Testis (tissue), 3 donors: ENCODE data around the gene C11orf54. TPM values are rescaled to one million over a fixed set of nuclear protein-coding genes. Genes with fewer than 3 reads are reported as not detected.

Experiments
- DNase-seq: peaks from one replicate; pipeline ENCODE4 v3.0.0-alpha.2; 2019
- H3K27ac ChIP-seq, 2 donors: fragments of 200-600 bp; sonication (generic); one replicate each; pipeline ENCODE4 v1.5.1; 2019
- H3K27me3 ChIP-seq: fragments of 200-600 bp; sonication (generic); one replicate; pipeline ENCODE4 v1.5.1; 2019
- H3K36me3 ChIP-seq: fragments of 200-600 bp; sonication (generic); one replicate; pipeline ENCODE4 v1.5.1; 2017; ENCODE audit warnings: low read depth; ENCODE audit errors: missing control alignments
- H3K4me1 ChIP-seq: fragments of 200-600 bp; sonication (generic); one replicate; pipeline ENCODE4 v1.5.1; 2019
- H3K4me3 ChIP-seq, 2 donors: fragments of 200-600 bp; sonication (generic); one replicate each; pipeline ENCODE4 v1.5.1; 2017 to 2019
- H3K9me3 ChIP-seq: fragments of 200-600 bp; sonication (generic); one replicate; pipeline ENCODE4 v1.5.1; 2017
- POLR2A ChIP-seq: fragments of 450-650 bp; IDR thresholded peaks from one replicate; pipeline ENCODE4 v1.6.1; 2017; ENCODE audit warnings: antibody characterized with exemption, mild to moderate bottlenecking, moderate library complexity
- WGBS, 2 donors: methylation state at CpG; one replicate each; pipeline ENCODE4 v1.1.5; 2018; 5-methylcytosine and 5-hydroxymethylcytosine counted together
- intact Hi-C: fragments of 100-400 bp; cut with DNase I; formaldehyde crosslinking; loops from one replicate; pipeline ENCODE4 v1.15.1; 2023; ENCODE audit warnings: low total_unique reads
- microRNA counts, 2 donors: library from miRNA; unstranded; fragments of <30 nt; microRNA quantifications; one replicate each; lab custom pipeline; 2016
- microRNA-seq, 2 donors: library from miRNA; unstranded; fragments of <30 nt; microRNA quantifications; one replicate each; pipeline ENCODE4, GENCODE V29; 2016; ENCODE audit warnings: borderline number of aligned reads in 2 of 2, borderline replicate concordance in 1 of 2
- polyA plus RNA-seq: library from polyadenylated mRNA; stranded (reverse); fragments of 350-450 nt; fragmentation: Illumina TruSeq; extraction: RNeasy Lipid Tissue Mini Kit (QIAGEN cat#74804); gene quantifications from one replicate; pipeline ENCODE4 v1.2.3, GENCODE V29; 2014; ENCODE audit warnings: low read depth, low replicate concordance; ENCODE audit not compliant: insufficient read depth
- small RNA-seq, 2 donors: library from RNA; depleted of rRNA; stranded (forward); fragments of <200 nt; gene quantifications; one replicate each; pipeline ENCODE3, GENCODE V24; 2016
- total RNA-seq, 2 donors: library from RNA; depleted of rRNA; stranded (reverse); fragments of >200 nt; gene quantifications; one replicate each; pipeline ENCODE4 v1.2.3, GENCODE V29; 2016
- TF ChIP-seq, protein P1 (sequence below), 3 experiments: fragments of 450-650 bp in 2 of 3; fragments of 200-600 bp in 1 of 3; sonication (generic) in 1 of 3; IDR thresholded peaks; one replicate each; pipeline ENCODE4 v1.5.1; 2016 to 2019; ENCODE audit warnings: antibody characterized with exemption in 3 of 3, mild to moderate bottlenecking in 2 of 3, moderate library complexity in 1 of 3

C11orf54 gene
- total and polyA plus RNA-seq, 3 donors from 2014 or later: 28.5 to 49.5 (median 32.6) TPM

DNA sequence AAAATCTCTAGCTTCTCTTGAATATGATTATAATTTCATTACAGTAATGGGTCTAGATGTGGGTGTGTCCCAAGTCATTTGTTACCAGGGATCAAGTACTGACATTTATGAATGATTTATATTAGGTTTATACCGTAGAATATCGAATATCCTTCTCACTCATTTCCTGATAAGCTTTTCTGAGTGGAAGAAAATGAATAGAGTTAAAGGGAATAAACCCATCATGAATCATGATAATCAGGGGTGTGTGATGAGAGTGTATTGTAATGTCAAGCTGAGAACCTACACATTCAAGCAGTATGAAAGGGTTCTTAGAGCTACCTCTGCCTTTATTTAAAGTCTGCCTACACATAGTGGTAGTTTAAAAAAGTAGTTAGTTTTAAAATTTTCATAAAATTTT lies 59.9 kb downstream of the C11orf54 start:
- H3K27ac ChIP-seq: no peak overlapping the region
- H3K4me3 ChIP-seq: no peak overlapping the region
- no peaks in the 10 kb centered on the region for H3K27me3 ChIP-seq
- H3K36me3 ChIP-seq: no peaks in the 10 kb centered on the region
- intact Hi-C loops: no loop called here
- WGBS, 2 donors: 72 to 85% methylated on average over 2 of the region's 2 CpGs
- TF ChIP-seq, protein P1, sequence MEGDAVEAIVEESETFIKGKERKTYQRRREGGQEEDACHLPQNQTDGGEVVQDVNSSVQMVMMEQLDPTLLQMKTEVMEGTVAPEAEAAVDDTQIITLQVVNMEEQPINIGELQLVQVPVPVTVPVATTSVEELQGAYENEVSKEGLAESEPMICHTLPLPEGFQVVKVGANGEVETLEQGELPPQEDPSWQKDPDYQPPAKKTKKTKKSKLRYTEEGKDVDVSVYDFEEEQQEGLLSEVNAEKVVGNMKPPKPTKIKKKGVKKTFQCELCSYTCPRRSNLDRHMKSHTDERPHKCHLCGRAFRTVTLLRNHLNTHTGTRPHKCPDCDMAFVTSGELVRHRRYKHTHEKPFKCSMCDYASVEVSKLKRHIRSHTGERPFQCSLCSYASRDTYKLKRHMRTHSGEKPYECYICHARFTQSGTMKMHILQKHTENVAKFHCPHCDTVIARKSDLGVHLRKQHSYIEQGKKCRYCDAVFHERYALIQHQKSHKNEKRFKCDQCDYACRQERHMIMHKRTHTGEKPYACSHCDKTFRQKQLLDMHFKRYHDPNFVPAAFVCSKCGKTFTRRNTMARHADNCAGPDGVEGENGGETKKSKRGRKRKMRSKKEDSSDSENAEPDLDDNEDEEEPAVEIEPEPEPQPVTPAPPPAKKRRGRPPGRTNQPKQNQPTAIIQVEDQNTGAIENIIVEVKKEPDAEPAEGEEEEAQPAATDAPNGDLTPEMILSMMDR (IDR thresholded peaks at IDR 0.05): no peak
- TF ChIP-seq POLR2A: no peak
- DNase-seq: no peak
- H3K9me3 ChIP-seq: no peaks in the 10 kb centered on the region
- H3K4me1 ChIP-seq: no peaks in the 10 kb centered on the region

DNA sequence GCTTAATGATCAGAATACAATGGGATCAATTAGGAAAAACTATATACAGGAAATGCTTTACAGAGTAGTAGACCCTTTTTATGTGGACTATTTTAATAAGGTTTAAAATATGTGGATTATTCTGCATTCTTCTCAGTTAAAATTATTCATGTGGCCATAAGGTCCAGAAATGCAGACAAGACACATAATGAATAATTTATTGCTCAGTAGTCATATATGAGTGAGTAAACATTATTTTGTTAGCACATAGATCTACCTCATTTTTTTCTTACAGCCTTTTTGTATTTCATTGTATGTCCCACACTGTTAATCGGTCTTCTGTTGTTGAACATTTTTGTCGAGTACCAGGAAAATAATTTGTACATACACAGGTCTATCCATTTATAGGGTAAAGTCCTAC lies 63.4 kb downstream of the C11orf54 start:
- H3K9me3 ChIP-seq: no peaks in the 10 kb centered on the region
- no peak for TF ChIP-seq POLR2A
- TF ChIP-seq, protein P1 (IDR thresholded peaks at IDR 0.05): no peak
- no peaks in the 10 kb centered on the region for H3K4me1 ChIP-seq
- no peaks in the 10 kb centered on the region for H3K36me3 ChIP-seq
- WGBS, 2 donors: 92 to 94% methylated on average over 2 of the region's 2 CpGs
- intact Hi-C loops: no loop called here
- no peaks in the 10 kb centered on the region for H3K27me3 ChIP-seq
- no peak for DNase-seq
- H3K27ac ChIP-seq: no peak overlapping the region
- no peak overlapping the region for H3K4me3 ChIP-seq

DNA sequence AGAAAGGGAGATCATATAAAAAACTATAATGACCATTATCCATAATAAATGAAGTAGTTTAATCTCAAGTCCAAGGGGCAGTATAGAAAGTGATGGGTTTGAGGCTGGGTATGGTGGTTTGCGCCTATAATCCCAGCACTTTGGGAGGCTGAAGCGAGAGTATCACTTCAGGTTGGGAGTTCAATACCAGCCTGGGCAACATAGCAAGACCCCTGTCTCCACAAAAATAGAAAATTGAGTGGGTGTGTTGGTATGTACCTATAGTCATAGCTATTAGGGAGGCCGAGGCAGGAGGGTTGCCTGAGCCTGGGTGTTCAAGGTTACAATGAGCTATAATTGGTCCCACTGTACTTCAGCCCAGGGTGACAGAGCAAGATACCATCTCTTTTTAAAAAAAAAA lies 66.5 kb downstream of the C11orf54 start:
- Histone ChIP-seq H3K27me3 (no peaks in the 10 kb centered on the region), H3K9me3 (no peaks in the 10 kb centered on the region), H3K4me3 (no peak overlapping the region), H3K4me1 (no peaks in the 10 kb centered on the region), H3K36me3 (no peaks in the 10 kb centered on the region), H3K27ac (no peak overlapping the region)
- TF ChIP-seq, protein P1 (IDR thresholded peaks at IDR 0.05): no peak
- no peak for TF ChIP-seq POLR2A
- intact Hi-C loops: no loop called here
- no peak for DNase-seq
- 97 to 98% methylated on average over 3 of the region's 3 CpGs for WGBS, 2 donors

DNA sequence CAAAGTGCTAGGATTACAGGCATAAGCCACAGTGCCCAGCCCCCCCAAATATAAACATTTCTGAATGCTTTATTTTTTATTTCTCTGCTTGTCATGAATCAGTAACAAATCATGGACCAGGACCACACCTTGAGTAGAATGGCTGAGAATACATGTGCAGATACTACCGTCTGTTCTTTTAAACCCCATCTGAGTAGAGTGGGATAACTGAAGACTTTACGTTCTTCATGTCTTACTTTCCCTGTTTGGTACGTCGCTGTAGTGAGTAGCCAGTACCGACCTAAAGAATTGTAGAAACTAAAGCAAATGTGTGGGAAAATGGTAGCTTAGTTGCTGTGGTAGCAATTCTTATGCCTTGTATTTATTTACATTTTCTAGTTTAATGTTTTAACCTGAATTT lies 72.5 kb downstream of the C11orf54 start:
- 92 to 95% methylated on average over 5 of the region's 5 CpGs for WGBS, 2 donors
- Histone ChIP-seq H3K4me3 (no peak overlapping the region), H3K27ac (no peak overlapping the region), H3K36me3 (no peaks in the 10 kb centered on the region), H3K9me3 (no peaks in the 10 kb centered on the region), H3K27me3 (no peaks in the 10 kb centered on the region), H3K4me1 (no peaks in the 10 kb centered on the region)
- no peak for TF ChIP-seq POLR2A
- TF ChIP-seq, protein P1 (IDR thresholded peaks at IDR 0.05): no peak
- intact Hi-C loops: no loop called here
- no peak for DNase-seq

MicroRNAs within 50 kb of the gene (microRNA counts, 767-probe panel; counts per million panel counts)
- microRNA hsa-miR-1304-5p (lab: Ali Mortazavi, UCI): 0 to 152 counts per million in 2 donors

Small RNAs within 50 kb of the gene (microRNA-seq; reads per million reads assigned to microRNA genes)
- 2.1 reads per million in 2 donors for gene MIR1304

Small RNAs within 50 kb of the gene (small RNA-seq; reads per million reads assigned to genes)
- gene RF00019: 0 reads per million in 2 donors
- 25.7 to 59.2 reads per million in 2 donors for gene RF00493
- gene SCARNA9: 0.66 to 0.92 reads per million in 2 donors
- gene SNORA1: 0 reads per million in 2 donors
- gene SNORA18: 0 reads per million in 2 donors
- 0 reads per million in 2 donors for gene SNORA25
- gene SNORA32: 0 reads per million in 2 donors
- gene SNORA40: 0 reads per million in 2 donors
- 0 reads per million in 2 donors for gene SNORA8
- 0 reads per million in 2 donors for gene SNORD5
- 763 to 773 reads per million in 2 donors for gene SNORD6

Other genes starting within 250 kb of the C11orf54 start
- gene SMCO4, start 198.3 kb upstream of the C11orf54 start, total RNA-seq: 10 to 100 TPM; 33.6 to 34.2 TPM
- gene SMCO4, start 198.3 kb upstream of the C11orf54 start, polyA plus RNA-seq: 59.9 TPM
- gene CEP295, start 80.0 kb upstream of the C11orf54 start, total RNA-seq: 10 to 100 TPM; 33.9 to 45.5 TPM
- 9.8 TPM for gene CEP295, start 80.0 kb upstream of the C11orf54 start, polyA plus RNA-seq
- 10 to 100 TPM; 70.3 to 88.5 TPM for gene TAF1D, start 177 bp upstream of the C11orf54 start, total RNA-seq
- gene TAF1D, start 177 bp upstream of the C11orf54 start, polyA plus RNA-seq: 24.0 TPM
- gene MED17, start 42.6 kb downstream of the C11orf54 start, total RNA-seq: 10 to 100 TPM; 23.2 to 29.8 TPM
- gene MED17, start 42.6 kb downstream of the C11orf54 start, polyA plus RNA-seq: 22.4 TPM
- under 1 TPM; 0.31 to 0.50 TPM for gene VSTM5, start 108.9 kb downstream of the C11orf54 start, total RNA-seq
- 0.26 TPM for gene VSTM5, start 108.9 kb downstream of the C11orf54 start, polyA plus RNA-seq